Skeletal muscle tissue (tissue), 5 donors: ENCODE data around the gene PLGRKT. TPM values are rescaled to one million over a fixed set of nuclear protein-coding genes. Genes with fewer than 3 reads are reported as not detected.
"Not testable (repeated sequence)": the region's sequence is repeated elsewhere in the genome, so short reads cannot be mapped to it uniquely, and the experiment has no call there.

ENCODE experiments used
- H3K27ac ChIP-seq: one replicate; pipeline ENCODE4 v1.7.0; 2013; ENCODE audit warnings: mild to moderate bottlenecking, low read depth, low read length, inconsistent platforms
- H3K27me3 ChIP-seq, 3 donors: one replicate each; pipeline ENCODE4 v1.7.0; 2013; ENCODE audit warnings: low read length in 3 of 3; ENCODE audit not compliant: control insufficient read depth in 3 of 3, insufficient read depth in 3 of 3
- H3K36me3 ChIP-seq, 3 donors: one replicate each; pipeline ENCODE4 v1.7.0; 2013; ENCODE audit warnings: low read length in 3 of 3; ENCODE audit not compliant: control insufficient read depth in 3 of 3, insufficient read depth in 3 of 3
- H3K4me1 ChIP-seq, 3 donors: one replicate each; pipeline ENCODE4 v1.7.0; 2013; ENCODE audit warnings: low read length in 3 of 3, mild to moderate bottlenecking in 3 of 3; ENCODE audit not compliant: control insufficient read depth in 3 of 3, insufficient read depth in 3 of 3
- H3K4me3 ChIP-seq, 3 donors: one replicate each; pipeline ENCODE4 v1.7.0; 2013; ENCODE audit warnings: low read length in 3 of 3
- H3K9ac ChIP-seq, 3 donors: one replicate each; pipeline ENCODE4 v1.7.0; 2013; ENCODE audit warnings: low read length in 3 of 3, mild to moderate bottlenecking in 3 of 3, moderate library complexity in 2 of 3, low read depth in 1 of 3
- H3K9me3 ChIP-seq, 3 donors: one replicate each; pipeline ENCODE4 v1.7.0; 2013; ENCODE audit warnings: low read length in 3 of 3; ENCODE audit not compliant: control insufficient read depth in 3 of 3
- small RNA-seq: library from RNA; depleted of rRNA; stranded (forward); fragments of <200 nt; gene quantifications from one replicate; pipeline ENCODE3, GENCODE V24; 2014
- total RNA-seq: library from RNA; depleted of rRNA; stranded (reverse); fragments of >200 nt; gene quantifications from one replicate; pipeline ENCODE4 v1.2.3, GENCODE V29; 2014
- donor health status: Osteomylitis.

PLGRKT gene
- total RNA-seq, 1 donor from 2014 or later = 15.1 TPM

DNA sequence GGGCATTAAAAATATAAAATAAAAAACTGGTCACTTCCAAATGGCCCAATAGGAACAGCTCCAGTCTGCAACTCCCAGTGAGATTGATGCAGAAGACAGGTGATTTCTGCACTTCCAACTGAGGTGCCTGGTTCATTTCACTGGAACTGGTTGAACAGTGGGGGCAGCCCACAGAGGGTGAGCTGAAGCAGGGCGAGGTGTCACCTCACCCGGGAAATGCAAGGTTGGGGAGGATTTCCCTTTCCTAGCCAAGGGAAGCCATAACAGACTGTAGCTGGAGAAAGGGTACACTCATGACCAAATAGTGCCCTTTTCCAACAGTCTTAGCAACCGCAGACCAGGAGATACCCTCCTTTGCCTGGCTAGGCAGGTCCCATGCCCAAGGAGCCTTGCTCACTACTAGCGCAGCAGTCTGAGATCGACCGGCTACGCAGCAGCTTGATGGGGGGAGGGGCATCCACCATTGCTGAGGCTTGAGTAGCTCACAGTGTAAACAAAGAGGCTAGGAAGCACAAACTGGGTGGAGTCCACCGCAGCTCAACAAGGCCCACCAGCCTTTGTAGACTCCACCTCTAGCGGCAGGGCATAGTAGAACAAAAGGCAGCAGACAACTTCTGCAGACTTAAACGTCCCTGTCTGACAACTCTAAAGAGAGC lies 110.7 kb downstream of the PLGRKT start:
- H3K4me3 ChIP-seq = no peak overlapping the region
- no peaks in the 10 kb centered on the region for H3K4me1 ChIP-seq
- no peaks in the 10 kb centered on the region for H3K9me3 ChIP-seq
- H3K9ac ChIP-seq = no peak overlapping the region
- no peaks in the 10 kb centered on the region for H3K27me3 ChIP-seq
- no peak overlapping the region for H3K27ac ChIP-seq
- no peaks in the 10 kb centered on the region for H3K36me3 ChIP-seq

DNA sequence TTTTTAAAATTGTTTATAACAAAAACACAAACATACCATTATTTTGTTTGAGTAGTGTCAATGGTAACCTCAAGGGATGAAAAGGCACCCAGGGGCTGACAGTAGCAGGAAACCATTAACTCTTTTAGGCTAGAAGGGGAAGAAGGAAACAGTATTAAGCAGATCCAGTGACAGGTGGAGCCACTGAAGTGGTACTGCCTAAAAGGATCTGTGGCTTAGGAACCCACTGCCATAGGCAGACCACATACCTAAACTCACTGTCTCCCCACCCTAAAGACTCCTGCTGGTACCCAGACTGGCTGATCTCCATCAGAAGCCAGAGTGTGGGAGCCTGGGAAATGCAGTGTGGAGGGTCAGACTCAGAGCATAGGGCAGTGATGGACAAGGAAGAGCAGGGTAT lies 111.5 kb downstream of the PLGRKT start:
- H3K36me3 ChIP-seq = no peaks in the 10 kb centered on the region
- H3K4me1 ChIP-seq = no peaks in the 10 kb centered on the region
- H3K9ac ChIP-seq = no peak overlapping the region
- H3K27ac ChIP-seq = no peak overlapping the region
- no peak overlapping the region for H3K4me3 ChIP-seq
- H3K9me3 ChIP-seq = no peaks in the 10 kb centered on the region
- no peaks in the 10 kb centered on the region for H3K27me3 ChIP-seq

GRCh38 chr9:5321601-5322000 lies 116.1 kb downstream of the PLGRKT start:
- not testable (repeated sequence) for H3K27ac ChIP-seq, H3K4me3 ChIP-seq, H3K9ac ChIP-seq, H3K36me3 ChIP-seq, H3K4me1 ChIP-seq, H3K27me3 ChIP-seq, H3K9me3 ChIP-seq

GRCh38 chr9:5321058-5321457 lies 116.7 kb downstream of the PLGRKT start:
- H3K36me3 ChIP-seq = no peaks in the 10 kb centered on the region
- H3K9ac ChIP-seq = no peak overlapping the region
- no peak overlapping the region for H3K27ac ChIP-seq
- H3K4me3 ChIP-seq = no peak overlapping the region
- H3K4me1 ChIP-seq = no peaks in the 10 kb centered on the region
- no peaks in the 10 kb centered on the region for H3K27me3 ChIP-seq
- H3K9me3 ChIP-seq = no peaks in the 10 kb centered on the region

DNA sequence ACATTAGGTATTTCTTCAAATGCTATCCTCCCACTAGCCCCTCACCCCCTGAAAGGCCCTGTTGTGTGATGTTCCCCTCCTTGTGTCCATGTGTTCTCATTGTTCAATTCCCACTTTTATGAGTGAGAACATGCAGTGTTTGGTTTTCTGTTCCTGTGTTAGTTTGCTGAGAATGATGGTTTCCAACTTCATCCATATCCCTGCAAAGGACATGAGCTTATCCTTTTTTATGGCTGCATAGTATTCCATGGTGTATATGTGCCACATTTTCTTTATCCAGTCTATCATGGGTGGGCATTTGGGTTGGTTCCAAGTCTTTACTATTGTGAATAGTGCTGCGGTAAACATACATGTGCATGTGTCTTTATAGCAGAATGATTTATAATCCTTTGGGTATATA lies 121.3 kb downstream of the PLGRKT start:
- not testable (repeated sequence) for H3K27ac ChIP-seq, H3K4me1 ChIP-seq, H3K4me3 ChIP-seq, H3K9me3 ChIP-seq, H3K27me3 ChIP-seq, H3K36me3 ChIP-seq, H3K9ac ChIP-seq

DNA sequence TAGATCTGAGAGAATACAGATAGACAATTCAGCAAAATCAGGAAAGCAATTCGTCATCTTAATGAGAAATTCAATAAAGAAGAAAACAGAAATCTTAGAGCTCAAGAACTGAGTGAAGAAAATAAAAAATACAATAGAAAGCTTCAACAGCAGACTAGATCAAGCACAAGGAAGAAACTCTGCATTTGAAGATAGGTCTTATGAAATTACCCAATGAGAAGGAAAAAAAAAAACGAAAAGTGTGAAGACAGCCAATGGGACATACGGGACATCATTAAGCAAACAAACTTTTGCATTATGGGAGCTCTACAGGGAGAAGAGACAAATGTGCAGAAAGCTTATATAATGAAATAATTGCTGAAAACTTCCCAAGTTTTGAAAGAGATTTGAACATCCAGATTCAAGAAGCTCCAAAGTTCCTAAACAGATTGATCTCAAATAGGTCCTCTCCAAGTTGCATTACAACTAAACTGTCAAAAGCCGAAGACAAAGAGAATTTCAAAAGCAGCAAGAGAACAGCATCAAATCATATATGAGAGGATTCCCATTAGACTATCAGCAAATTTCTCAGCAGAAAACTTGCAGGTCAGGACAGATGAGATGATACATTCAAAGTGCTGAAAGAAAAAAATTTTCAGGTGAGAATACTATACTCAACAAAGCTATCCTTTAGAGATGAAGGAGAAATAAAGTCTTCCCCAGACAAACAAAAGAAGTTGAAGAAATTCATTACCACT lies 122.4 kb downstream of the PLGRKT start:
- Histone ChIP-seq H3K27me3 (no peaks in the 10 kb centered on the region), H3K4me1 (no peaks in the 10 kb centered on the region), H3K9ac (no peak overlapping the region), H3K27ac (no peak overlapping the region), H3K36me3 (no peaks in the 10 kb centered on the region), H3K9me3 (peaks cover 0 to 6% (median 3%) of the 10 kb centered on the region in 3 donors), H3K4me3 (no peak overlapping the region)

- H3K4me1 ChIP-seq = no peaks in the 10 kb centered on the region
- H3K9ac ChIP-seq = no peak overlapping the region
Measured at GRCh38 chr9:5310851-5311250, 126.9 kb downstream of the PLGRKT start.

More at GRCh38 chr9:5310851-5311250, 126.9 kb downstream of the PLGRKT start:
- H3K9me3 ChIP-seq = peaks cover 0 to 6% (median 3%) of the 10 kb centered on the region in 3 donors
- H3K27ac ChIP-seq = no peak overlapping the region
- H3K27me3 ChIP-seq = peaks cover 0 to 2% (median 0%) of the 10 kb centered on the region in 3 donors
- H3K36me3 ChIP-seq = no peaks in the 10 kb centered on the region
- no peak overlapping the region for H3K4me3 ChIP-seq

Small RNA genes lying within 50 kb of the gene (small RNA-seq; reads per million reads assigned to genes)
- not detected for gene AL135786.1
- not detected for gene HMGN2P31

Other genes with a start within 250 kb of the PLGRKT start
- not detected for gene INSL4, start 206.5 kb downstream of the PLGRKT start, total RNA-seq
- gene RLN2, start 133.2 kb downstream of the PLGRKT start, total RNA-seq = not detected
- gene RLN1, start 98.0 kb downstream of the PLGRKT start, total RNA-seq = 1.0 TPM
- gene CD274, start 12.6 kb upstream of the PLGRKT start, total RNA-seq = 0.52 TPM
- 3.7 TPM for gene PDCD1LG2, start 72.6 kb upstream of the PLGRKT start, total RNA-seq
- gene RIC1, start 191.2 kb upstream of the PLGRKT start, total RNA-seq = 26.6 TPM